HCT116 (cell line): Measurements from ENCODE around the gene HOXA7.

ENCODE experiments used
- EGR1 ChIP-seq: IDR thresholded peaks from 2 replicates; pipeline ENCODE4 v1.6.1; 2012; ENCODE audit warnings: low read depth
- EZH2 ChIP-seq: fragments of 200-600 bp; sonication (generic); IDR thresholded peaks from 2 replicates; pipeline ENCODE4 v1.6.1; 2017; ENCODE audit warnings: antibody characterized with exemption, mixed run types
- JUND ChIP-seq: IDR thresholded peaks from 2 replicates; pipeline ENCODE4 v1.6.1; 2012
- POLR2A ChIP-seq: IDR thresholded peaks from 2 replicates; pipeline ENCODE4 v1.7.0; 2011; ENCODE audit warnings: borderline replicate concordance; ENCODE audit not compliant: insufficient read depth, insufficient read length; ENCODE audit errors: extremely low read depth
- POLR2AphosphoS5 ChIP-seq: IDR thresholded peaks from 2 replicates; pipeline ENCODE4 v1.6.1; 2011; ENCODE audit warnings: mild to moderate bottlenecking, low read depth, low read length, moderate library complexity
- RAD21 ChIP-seq: IDR thresholded peaks from 2 replicates; pipeline ENCODE4 v1.6.1; 2012; ENCODE audit warnings: low read depth, mild to moderate bottlenecking
- SIN3A ChIP-seq: IDR thresholded peaks from 2 replicates; pipeline ENCODE4 v1.6.1; 2012; ENCODE audit warnings: low read depth
- YY1 ChIP-seq: IDR thresholded peaks from 2 replicates; pipeline ENCODE4 v1.6.1; 2011; ENCODE audit warnings: low read length, low read depth, moderate library complexity, mild to moderate bottlenecking; ENCODE audit not compliant: insufficient replicate concordance; ENCODE audit errors: extremely low read depth
- ZFX ChIP-seq: fragments of 450-650 bp; IDR thresholded peaks from 2 replicates; pipeline ENCODE4 v1.6.1; 2017
- TF ChIP-seq, protein P1 (sequence below), 3 experiments: fragments of 200-600 bp in 1 of 3; sonication (generic) in 1 of 3; IDR thresholded peaks in 2 of 3; conservative IDR thresholded peaks in 1 of 3; 2 replicates each; pipeline ENCODE4 v1.5.1; 2012 to 2017; ENCODE audit warnings: low read depth in 2 of 3, low read length in 2 of 3, antibody characterized with exemption in 1 of 3, borderline replicate concordance in 1 of 3, control low read depth in 1 of 3, mild to moderate bottlenecking in 1 of 3, mixed read lengths in 1 of 3, mixed run types in 1 of 3, moderate library complexity in 1 of 3; ENCODE audit not compliant: insufficient read depth in 1 of 3
- TF ChIP-seq, protein P2 (sequence below): IDR thresholded peaks from 2 replicates; pipeline ENCODE4 v1.6.1; 2012; ENCODE audit warnings: low read depth
- TF ChIP-seq, protein P3 (sequence below): IDR thresholded peaks from 2 replicates; pipeline ENCODE4 v1.6.1; 2012
- TF ChIP-seq, protein P4 (sequence below): IDR thresholded peaks from 2 replicates; pipeline ENCODE4 v1.6.1; 2012

DNA sequence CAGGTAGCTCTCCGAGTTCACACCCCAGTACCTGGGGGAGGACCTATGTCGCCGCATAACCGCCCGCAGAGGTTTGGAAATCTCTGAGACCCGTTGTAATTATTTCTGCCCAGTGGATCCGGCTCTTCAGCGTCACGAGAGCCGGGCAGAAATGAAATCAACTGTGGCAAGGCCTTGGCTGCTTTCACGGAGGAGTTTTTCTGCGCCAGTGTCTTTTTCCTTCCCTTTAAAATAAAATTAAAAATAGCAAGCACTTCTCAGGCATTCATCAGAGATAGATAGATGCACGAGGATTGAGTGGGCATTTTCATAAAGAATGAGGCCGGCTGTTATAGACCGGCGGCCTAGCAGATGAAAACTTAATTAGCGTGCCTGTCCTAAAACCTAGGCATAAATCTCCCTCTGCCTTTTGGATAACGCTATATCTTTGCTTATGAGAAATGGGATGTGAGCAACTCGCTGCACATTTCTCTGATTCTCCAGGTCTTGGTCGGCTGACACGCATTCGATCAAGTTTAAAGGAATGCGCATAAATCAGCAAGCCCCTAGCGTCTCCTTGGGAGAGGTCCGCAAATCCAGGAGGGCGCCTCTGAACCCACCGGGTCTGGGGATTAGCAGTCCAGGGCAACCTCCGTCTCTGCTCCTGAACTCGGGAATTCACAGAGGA lies 37.0 kb upstream of the HOXA7 start:
- TF ChIP-seq, protein P1, sequence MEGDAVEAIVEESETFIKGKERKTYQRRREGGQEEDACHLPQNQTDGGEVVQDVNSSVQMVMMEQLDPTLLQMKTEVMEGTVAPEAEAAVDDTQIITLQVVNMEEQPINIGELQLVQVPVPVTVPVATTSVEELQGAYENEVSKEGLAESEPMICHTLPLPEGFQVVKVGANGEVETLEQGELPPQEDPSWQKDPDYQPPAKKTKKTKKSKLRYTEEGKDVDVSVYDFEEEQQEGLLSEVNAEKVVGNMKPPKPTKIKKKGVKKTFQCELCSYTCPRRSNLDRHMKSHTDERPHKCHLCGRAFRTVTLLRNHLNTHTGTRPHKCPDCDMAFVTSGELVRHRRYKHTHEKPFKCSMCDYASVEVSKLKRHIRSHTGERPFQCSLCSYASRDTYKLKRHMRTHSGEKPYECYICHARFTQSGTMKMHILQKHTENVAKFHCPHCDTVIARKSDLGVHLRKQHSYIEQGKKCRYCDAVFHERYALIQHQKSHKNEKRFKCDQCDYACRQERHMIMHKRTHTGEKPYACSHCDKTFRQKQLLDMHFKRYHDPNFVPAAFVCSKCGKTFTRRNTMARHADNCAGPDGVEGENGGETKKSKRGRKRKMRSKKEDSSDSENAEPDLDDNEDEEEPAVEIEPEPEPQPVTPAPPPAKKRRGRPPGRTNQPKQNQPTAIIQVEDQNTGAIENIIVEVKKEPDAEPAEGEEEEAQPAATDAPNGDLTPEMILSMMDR (IDR thresholded peaks at IDR 0.05 in 2 of 3, conservative IDR thresholded peaks at IDR 0.05 in 1 of 3; ENCODE audit: borderline replicate concordance in 1 of 3, insufficient read depth in 1 of 3, low read depth in 2 of 3, low read length in 2 of 3) = no peak
- no peak for TF ChIP-seq POLR2A
- TF ChIP-seq EZH2 = no peak
- TF ChIP-seq, protein P2, sequence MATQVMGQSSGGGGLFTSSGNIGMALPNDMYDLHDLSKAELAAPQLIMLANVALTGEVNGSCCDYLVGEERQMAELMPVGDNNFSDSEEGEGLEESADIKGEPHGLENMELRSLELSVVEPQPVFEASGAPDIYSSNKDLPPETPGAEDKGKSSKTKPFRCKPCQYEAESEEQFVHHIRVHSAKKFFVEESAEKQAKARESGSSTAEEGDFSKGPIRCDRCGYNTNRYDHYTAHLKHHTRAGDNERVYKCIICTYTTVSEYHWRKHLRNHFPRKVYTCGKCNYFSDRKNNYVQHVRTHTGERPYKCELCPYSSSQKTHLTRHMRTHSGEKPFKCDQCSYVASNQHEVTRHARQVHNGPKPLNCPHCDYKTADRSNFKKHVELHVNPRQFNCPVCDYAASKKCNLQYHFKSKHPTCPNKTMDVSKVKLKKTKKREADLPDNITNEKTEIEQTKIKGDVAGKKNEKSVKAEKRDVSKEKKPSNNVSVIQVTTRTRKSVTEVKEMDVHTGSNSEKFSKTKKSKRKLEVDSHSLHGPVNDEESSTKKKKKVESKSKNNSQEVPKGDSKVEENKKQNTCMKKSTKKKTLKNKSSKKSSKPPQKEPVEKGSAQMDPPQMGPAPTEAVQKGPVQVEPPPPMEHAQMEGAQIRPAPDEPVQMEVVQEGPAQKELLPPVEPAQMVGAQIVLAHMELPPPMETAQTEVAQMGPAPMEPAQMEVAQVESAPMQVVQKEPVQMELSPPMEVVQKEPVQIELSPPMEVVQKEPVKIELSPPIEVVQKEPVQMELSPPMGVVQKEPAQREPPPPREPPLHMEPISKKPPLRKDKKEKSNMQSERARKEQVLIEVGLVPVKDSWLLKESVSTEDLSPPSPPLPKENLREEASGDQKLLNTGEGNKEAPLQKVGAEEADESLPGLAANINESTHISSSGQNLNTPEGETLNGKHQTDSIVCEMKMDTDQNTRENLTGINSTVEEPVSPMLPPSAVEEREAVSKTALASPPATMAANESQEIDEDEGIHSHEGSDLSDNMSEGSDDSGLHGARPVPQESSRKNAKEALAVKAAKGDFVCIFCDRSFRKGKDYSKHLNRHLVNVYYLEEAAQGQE = no peak
- TF ChIP-seq, protein P3, sequence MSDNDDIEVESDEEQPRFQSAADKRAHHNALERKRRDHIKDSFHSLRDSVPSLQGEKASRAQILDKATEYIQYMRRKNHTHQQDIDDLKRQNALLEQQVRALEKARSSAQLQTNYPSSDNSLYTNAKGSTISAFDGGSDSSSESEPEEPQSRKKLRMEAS = no peak
- no peak for TF ChIP-seq RAD21
- TF ChIP-seq POLR2AphosphoS5 = no peak
- TF ChIP-seq SIN3A = no peak
- TF ChIP-seq, protein P4, sequence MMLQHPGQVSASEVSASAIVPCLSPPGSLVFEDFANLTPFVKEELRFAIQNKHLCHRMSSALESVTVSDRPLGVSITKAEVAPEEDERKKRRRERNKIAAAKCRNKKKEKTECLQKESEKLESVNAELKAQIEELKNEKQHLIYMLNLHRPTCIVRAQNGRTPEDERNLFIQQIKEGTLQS = no peak
- no peak for TF ChIP-seq YY1
- no peak for TF ChIP-seq ZFX
- TF ChIP-seq EGR1 = no peak
- no peak for TF ChIP-seq JUND
